GM21723 (cell line): Measurements from ENCODE around the gene MTA2.

ENCODE experiments used
- ATAC-seq: cut with Tn5 transposase; IDR thresholded peaks from one replicate; pipeline ENCODE4 v1.9.1; 2021; ENCODE audit warnings: mild to moderate bottlenecking, moderate library complexity; ENCODE audit not compliant: unreplicated experiment

MTA2 gene

DNA sequence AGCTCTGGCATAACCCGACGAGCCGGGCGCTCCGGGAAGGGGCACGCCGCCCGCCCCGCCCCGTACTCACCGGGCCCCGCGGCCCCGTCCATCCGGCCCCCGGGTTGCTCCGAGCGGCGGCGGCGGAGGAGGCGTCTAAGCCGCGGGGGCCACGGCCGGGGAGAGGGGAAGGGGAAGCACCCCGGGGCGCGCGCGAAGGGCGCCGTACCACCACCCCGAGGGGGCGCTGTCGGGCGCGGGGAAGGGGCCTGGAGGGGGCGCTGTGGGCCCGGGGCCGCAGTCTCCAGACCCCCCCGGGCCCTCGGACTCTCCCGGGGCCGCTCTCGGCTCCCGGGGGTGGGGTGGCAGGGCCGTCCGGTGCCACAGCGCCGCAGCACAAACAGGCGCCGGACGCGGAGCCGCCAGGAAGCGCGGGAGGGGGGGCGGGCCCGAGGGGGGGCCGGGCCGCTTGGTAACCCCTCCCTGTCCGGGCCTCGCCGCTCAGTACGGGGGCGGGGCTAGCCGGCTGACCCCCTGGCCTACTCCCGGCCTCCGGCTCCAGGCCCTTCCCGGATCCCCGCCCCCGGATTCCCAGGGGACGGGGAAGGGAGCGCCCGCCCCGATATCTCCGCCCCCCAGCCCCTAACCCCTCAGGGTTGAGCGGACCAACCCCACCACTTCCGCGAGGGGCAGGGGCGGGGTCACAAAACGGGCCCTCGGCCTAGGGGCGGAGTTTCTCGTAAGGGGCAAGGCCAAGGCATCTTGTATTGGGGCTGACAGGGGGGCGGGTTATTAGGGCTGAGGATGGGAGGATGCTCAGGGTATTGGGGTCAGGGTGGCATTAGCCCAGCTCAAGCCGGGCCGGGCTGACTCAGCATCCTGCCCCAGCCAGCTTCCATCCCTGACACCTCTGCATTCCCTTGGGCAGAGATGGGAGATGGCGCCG, 11.0 kb upstream of the MTA2 start, which contains the start of the genes EML3 and ROM1:
Gene EML3, minus strand, starts transcription at position 410 of the 925 bp plus-strand sequence. Its CDS starts 318 bp downstream, at position 92.
Gene ROM1, plus strand, starts transcription at position 892 of the 925 bp plus-strand sequence. Its CDS starts 25 bp downstream, at position 917.
- peak; percentile 74 for ATAC-seq

- peak; percentile 18 for ATAC-seq
These were observed 10.2 kb upstream of the MTA2 start for GRCh38 chr11:62611705-62612365.

DNA sequence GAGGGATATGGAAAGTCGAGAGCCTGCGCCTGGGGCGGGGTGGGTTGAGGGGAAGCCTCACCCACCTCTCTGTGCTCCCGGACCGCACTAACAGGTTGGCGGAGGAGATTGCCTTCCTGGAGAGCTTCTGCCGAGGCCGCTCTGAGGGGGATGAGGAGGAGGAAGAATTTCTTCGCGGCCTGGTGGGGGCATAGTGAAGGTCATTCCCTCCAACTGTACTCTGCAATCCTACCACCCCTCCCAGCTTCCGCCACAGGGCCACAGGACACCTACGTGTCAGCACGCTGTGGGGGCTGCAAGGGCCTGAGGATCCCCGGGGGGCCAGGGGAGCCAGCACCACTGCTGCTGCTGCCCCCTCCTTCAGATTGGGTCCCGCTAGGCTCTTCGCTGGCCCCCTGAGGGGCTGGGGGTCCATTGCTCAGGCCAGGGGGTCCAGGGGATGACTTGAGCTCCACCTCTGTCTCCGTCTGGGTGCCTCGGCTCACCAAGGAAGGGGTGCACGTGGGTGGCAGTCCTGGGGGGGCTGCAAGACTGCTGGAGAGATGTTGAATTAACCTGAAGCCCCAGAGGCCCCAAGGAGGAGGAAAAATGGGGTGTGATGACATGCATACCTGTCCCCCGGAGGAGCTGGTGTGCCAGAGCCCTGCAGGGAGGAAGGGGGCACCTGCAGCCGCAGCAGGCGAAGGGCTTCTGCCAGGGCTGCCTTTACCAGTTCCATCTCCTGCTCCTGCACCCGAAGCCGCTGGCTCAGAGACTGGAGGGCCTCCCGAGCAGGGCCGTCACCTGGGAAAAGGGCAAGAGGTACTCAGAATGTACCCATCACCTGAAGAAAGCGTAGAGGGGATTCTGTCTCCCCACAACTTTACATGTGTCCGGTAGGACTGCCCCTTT, 9.4 kb upstream of the MTA2 start:
- ATAC-seq, result no peak

DNA sequence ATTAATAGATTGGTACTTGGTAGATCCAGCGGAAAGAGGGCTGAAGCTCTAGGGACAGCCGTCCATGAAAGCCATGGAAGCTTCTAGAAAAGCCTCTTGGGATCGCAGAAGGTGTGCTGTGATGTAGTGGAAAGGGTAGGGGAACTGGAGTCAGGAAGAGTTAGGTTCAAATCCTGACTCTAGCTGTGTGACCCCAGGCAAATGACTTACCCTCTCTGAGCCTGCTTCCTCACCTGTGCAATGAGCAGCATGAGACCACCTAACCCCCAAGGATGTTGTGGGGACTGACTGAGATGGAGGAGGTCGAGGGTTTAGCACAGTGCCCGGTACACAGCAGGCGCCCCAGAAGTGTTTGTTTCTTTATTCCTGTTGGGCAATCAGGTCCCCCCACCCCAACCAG, 8.7 kb upstream of the MTA2 start:
- ATAC-seq, result no peak

DNA sequence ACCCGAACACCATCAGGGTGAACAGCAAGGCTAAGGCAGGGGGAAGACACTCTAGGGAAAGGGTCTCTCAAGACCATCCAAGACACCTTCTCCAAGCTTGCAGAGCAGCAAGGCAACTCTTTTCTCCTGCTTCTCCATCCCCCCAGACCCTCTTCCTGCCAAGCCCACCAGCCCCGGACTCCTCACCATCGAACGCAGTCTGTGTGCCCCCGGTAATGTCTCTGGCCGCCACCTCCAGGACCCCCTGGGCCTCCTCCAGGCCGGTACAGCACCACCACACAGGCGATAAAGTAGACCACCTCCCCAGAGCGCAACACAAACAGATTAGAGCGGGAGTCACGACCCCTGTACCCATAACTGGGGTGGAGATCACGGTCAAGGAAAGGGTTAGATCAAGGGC, 7.1 kb upstream of the MTA2 start:
- ATAC-seq, result no peak

GRCh38 chr11:62607714-62608113, 6.0 kb upstream of the MTA2 start:
- ATAC-seq, result no peak

GRCh38 chr11:62605902-62606301, 4.2 kb upstream of the MTA2 start:
- ATAC-seq, result no peak

DNA sequence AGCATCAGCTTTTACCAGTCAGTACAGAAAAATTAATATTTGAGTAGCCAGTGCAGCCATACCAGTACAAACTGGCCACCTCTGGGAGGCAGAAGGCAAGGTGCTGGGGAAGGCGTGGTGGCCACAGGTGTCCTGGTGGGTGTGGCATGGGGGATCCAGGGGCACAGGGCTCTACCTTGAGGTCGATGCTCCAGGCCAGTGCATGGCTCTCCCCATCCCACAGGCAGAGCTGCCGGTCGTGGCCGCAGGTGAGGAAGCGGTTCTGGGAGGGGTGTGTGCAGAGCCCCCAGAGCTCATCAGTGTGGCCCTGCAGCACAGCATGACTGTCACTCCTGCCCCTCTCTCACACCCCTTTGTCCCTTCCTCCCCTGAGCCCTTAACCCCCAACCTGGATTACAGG, 3.8 kb upstream of the MTA2 start:
- no peak for ATAC-seq

GRCh38 chr11:62604460-62605120, 2.9 kb upstream of the MTA2 start:
- ATAC-seq, result no peak

- ATAC-seq, result no peak
These were observed 2.2 kb upstream of the MTA2 start for GRCh38 chr11:62603776-62604299.

- no peak for ATAC-seq
These were observed 1.4 kb upstream of the MTA2 start for GRCh38 chr11:62603072-62603408.

GRCh38 chr11:62602141-62603071, 741 bp upstream of the MTA2 start:
- ATAC-seq, result no peak

DNA sequence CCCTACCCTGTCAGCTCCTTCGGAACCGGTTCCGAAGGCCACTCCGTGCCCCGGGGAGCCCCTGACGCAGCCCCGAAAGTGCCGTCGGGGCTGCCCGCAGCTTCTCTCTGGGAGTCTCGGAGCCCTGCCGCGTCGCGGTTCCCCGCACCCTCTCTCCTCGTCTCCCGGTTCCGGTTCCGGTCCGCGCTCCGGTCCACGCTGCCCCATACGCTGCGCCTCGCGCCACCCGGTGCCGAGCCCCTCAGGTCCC, 618 bp downstream of the MTA2 start:
- ATAC-seq, result peak; percentile 15

DNA sequence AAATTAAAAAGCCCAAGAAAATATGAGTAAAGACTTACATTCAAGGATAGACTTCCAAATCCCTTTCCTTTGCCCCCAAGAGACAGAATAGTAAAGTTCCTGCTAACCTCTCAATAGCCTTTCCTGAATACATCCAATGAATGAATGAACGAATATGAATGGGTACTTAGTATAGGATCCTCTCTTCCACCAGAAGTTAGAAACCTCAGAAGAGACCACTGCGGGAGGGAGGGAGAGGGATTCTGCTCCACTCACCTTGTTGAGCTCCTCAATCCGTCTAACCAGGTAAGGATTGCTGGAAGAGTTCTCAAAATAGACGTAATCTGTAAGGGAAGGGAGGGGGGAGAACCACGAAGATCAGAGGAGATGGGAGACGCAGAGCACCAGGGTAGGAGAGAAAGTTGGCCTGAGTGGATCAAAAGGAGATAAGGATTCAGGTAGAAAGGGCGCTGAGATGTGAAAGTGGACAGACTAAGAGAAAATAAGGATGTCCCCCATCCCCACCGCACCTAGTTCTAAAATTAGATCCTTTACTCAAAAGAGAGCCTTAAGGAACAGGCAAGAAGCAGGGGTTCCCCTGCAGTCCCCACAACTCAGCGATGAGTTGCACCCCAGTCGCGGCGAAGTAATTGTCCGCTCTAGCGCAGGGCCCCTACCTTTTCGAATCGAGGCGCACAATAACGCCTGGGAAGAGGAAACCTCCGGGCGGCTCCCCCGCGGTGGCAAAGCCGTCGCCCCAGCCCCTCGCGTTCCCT, 1.1 kb downstream of the MTA2 start:
- peak; percentile 2 for ATAC-seq

DNA sequence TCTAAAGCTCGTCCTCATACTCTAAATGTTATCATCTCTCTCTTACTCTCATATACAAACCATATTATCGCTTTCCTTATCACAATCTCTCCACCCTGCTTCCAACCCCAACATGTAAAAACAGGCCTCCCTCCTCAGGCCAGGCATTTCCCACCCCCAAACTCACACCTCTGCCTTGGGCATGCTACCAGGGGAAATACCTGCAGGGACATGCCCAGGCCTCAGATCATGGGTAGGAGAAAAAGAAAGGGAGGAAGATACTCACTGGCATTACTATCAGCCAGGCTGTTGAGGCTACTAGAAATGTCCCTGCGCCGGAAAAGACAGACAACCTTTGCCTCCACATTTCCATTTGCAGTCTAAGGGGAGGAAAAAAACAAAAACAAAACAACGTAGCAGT, 1.8 kb downstream of the MTA2 start:
- ATAC-seq, result no peak

- ATAC-seq, result peak; percentile 61
These were observed 2.5 kb downstream of the MTA2 start for GRCh38 chr11:62599069-62599696.

DNA sequence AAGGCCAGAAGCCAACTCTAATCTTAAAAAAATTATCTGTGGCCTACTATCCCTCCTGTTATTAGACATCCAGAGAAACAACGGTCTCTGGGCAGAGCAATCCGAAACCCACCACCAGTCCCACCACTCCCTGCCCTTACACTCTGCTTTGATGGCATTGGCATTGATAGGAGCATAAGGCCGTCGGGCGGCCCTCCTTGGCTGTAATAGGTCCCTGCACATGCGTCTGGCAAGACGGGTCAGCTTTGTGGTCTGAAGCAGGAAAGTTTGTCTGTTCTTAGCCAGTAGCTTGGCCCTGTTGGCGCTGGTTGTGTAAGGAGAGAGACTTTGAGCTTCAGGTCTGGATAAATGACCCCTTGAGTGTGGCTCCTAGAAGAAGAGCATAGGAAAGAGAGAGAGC, 6.5 kb downstream of the MTA2 start:
- ATAC-seq, result no peak

- ATAC-seq, result no peak
These were observed 8.1 kb downstream of the MTA2 start for GRCh38 chr11:62593434-62594044.
